ES-I3 (cell line): ENCODE measurements around the gene TMEM191B.
"Not testable (repeated sequence)": the region's sequence is repeated elsewhere in the genome, so short reads cannot be mapped to it uniquely, and the experiment has no call there.

Experiments
- H3K36me3 ChIP-seq: 2 replicates; pipeline ENCODE4 v1.6.1; 2013; ENCODE audit warnings: mild to moderate bottlenecking, low read length, control low read depth, moderate library complexity; ENCODE audit not compliant: insufficient read depth
- H3K4me1 ChIP-seq: 2 replicates; pipeline ENCODE4 v1.6.1; 2013; ENCODE audit warnings: mild to moderate bottlenecking, control low read depth, low read length; ENCODE audit not compliant: insufficient read depth
- H3K9ac ChIP-seq: 2 replicates; pipeline ENCODE4 v1.6.1; 2013; ENCODE audit warnings: low read depth, mild to moderate bottlenecking, low read length, moderate library complexity
- H3K9me3 ChIP-seq: 2 replicates; pipeline ENCODE4 v1.6.1; 2013; ENCODE audit warnings: mild to moderate bottlenecking, low read length, moderate library complexity; ENCODE audit not compliant: control insufficient read depth, insufficient read depth

TMEM191B gene

DNA sequence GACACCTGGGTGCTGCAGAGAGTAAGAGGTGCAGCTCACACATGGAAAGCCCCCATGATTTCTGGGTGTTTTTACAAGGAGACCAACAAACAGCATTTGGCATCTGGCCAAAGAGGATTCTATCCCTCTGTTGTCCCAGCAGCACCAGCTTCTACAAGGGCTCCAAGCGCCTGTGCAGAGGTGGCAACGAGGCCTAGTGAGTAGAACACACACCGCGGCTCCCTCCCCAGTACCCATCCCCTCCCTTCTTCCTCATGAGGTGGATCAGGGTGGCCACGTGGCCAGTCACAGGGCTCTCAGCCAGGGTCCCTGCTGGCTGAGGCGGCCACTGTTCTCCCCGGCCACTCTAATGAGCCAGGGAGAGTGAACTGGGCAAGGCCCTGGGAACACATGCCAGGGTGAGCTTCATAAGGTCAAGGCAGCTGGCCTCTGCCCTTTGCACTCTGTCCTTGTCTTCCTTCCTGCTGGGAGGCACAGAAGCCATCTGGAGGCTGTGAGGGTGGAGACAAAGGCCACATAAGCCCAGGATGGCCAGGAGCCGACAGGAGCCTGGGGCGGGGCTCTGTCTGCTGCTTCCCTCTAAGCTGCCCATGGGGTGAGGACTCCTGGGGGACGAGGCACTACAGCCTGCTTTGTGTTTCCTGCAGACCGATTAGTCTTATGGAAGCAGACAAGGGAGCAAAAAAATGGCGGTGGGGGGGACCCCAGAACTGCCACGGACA lies 22.0 kb downstream of the TMEM191B start:
- H3K4me1 ChIP-seq, H3K9ac ChIP-seq, H3K9me3 ChIP-seq, H3K36me3 ChIP-seq: not testable (repeated sequence)

DNA sequence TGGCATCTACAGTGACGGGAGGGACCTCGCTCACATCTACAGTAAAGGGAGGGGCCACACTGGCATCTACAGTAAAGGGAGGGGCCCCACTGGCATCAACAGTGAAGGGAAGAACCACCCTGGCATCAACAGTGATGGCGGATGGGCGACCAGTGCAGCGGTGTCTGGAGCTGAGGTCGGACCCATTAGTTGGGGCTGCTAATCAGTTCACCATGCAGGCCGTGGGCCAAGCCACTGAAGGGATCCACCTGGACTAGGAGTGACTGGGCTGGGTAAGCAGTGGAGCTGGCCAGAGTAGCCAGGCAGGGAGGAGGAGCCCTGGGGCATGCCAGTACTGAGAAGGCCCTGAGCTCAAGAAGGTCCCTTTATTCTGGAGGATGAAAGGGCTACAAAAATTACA lies 23.4 kb downstream of the TMEM191B start:
- not testable (repeated sequence) for H3K9ac ChIP-seq, H3K9me3 ChIP-seq, H3K36me3 ChIP-seq, H3K4me1 ChIP-seq

DNA sequence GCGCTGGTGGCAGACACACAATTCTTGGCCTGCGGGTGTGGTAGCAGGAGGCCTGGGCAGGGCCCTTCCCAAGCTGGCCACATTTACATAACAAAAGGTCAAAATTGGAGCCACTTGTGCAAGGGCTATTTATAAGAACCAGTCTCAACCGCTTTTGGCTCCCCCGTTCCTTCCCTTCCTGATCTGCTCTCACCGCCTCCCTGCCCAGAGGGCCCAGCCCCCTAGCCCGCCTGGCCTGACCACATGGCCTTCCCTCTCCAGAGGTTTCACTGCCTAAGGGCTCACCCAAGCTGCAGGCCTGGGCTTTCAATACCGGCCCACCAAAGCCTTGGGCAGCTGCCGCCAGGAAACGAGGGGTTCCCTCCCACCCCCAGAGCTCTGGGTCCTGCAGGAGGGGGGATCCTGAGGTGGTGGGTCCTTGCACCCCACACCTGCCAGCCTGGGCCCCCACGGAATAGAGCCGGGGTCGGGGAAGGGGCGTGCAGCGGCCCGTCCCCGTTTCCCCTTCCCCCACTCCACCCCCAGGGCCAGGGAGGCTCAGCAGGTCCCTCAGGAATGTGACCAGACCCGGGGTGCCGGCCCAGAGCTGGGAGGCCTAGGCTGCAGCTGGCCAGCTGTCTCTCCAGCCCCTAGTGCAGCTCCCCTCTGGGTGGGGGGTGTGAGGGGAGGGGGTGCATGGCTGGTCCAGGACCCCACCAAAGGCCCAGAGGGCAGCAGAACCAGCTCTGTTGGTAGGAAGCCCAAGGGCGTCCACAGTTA lies 25.4 kb downstream of the TMEM191B start:
- not testable (repeated sequence) for H3K9me3 ChIP-seq, H3K36me3 ChIP-seq, H3K9ac ChIP-seq, H3K4me1 ChIP-seq

DNA sequence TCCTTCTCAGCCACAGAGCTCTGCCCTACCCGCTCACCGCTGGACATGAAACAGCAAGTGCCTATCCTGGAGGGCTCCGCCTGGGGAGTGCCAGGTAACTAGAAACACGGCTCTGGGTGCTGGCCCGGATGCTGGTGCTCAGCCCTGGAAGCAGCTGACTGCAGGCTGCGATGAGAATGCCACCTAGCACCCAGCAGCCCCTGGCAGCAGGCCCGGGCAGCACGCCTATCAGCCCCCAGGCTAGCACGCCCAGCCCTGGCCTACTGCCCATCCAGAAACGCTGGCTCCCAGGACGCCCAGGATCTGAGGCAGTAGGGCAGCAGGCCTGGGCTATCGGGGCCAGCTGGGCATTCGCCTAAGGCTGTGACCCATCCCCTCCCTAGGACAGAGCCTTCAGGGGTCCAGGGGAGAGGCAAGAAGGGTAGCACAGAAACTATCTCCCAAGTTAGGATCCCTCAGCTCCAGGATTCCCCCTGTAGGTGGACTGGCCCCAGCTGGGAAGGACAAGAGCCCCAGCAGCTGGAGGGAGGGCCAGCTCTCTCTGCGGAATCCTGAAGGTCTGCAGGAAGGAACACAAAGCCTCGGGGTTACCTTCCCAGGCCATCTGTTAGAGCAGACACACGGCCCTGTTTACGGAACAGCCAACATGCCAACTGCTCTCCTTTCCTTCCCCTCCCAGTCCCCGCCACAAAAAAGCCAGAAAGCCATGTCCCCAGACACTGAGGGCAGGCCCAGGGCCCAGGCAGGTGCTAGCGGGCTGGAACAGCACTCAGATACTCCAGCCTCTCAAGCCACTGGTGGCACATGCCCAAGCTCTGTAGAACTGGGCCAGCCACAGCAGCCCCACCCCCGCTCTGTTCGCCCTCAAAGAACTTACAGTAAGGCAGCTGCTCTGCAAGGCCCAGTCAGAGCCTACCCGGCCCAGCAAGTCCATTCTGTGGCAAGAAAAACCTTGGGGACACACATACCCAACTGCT lies 27.0 kb downstream of the TMEM191B start:
- not testable (repeated sequence) for H3K9ac ChIP-seq, H3K4me1 ChIP-seq, H3K9me3 ChIP-seq, H3K36me3 ChIP-seq

DNA sequence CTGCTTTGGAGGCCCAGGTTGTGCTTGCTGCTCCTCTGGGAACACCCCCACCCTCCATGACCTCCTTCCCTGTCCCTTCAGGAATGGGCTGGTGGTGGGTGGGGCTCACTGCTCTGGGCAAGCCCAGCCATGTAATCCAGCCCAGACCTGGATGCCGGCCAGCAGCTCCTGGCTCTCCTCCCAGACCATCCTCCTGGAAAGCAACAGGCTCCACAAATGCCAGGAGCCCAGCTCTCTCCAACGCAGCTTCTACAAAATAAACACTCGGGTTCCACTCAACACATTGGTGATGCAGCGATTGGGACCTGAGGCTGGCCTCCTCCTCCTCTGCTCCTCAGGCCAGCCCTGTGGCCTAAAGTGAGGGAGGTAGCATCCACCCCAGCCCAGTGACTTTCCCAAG lies 30.9 kb downstream of the TMEM191B start:
- not testable (repeated sequence) for H3K9ac ChIP-seq, H3K4me1 ChIP-seq, H3K36me3 ChIP-seq, H3K9me3 ChIP-seq

DNA sequence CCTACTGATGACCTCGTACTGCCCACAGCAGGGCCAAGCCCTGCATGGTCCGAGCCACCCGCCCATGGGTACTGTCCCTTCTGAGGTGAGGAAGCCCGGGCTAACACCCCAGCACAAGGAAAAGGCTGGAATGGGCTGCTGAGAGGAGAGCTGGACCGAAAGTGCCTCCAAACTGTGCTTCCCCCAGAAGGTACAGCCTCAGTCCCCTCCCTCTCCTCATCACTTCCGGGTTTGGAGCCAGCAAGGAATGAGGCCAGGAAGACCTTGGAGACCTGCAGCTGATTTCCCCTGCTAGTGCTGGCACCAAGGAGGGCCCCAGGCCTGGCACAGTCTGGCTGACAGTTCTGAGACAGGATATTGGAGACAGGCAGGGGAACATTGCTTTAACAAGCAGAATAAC lies 31.3 kb downstream of the TMEM191B start:
- H3K9me3 ChIP-seq, H3K4me1 ChIP-seq, H3K36me3 ChIP-seq, H3K9ac ChIP-seq: not testable (repeated sequence)

DNA sequence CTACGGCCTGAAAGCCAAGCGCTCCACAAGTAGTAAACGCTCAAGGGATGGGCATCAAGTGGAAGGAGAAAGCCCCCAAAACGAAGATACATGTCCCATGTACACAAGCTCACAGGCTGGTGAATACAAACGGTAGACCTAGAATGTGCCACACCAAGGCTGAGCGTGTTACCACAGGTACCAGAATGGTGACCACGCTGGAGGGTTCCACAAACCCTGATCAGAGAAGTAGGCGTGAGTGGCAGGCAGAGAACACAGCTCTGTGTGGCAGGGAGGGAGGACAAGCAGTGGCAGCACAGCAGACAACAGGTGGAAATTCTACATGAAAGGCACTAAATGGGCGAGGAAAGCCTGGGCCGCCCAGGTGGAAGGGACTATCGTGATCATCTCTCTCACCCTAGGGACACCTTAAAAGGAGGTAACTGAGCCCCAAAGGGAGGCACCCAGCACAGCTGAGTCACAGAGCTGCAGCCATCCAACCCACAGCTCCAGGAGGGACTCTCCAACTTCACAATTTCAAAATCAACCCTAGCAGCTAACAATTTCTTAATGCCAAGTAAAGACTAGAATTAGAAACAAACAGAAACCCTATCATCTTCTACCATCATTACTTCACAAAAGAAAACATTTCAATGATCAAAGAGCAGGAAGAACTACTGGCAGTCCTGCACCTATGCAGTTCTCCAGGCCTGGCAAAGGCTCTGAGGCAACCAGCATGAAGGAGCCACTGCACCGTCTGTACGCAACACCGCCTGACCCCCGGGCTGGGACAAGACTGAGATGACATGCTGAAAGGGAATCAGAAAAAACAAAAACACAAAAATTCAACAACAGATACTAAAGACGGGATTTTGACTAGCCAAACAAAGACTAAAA lies 32.7 kb downstream of the TMEM191B start:
- H3K4me1 ChIP-seq, H3K9ac ChIP-seq, H3K36me3 ChIP-seq, H3K9me3 ChIP-seq: not testable (repeated sequence)

DNA sequence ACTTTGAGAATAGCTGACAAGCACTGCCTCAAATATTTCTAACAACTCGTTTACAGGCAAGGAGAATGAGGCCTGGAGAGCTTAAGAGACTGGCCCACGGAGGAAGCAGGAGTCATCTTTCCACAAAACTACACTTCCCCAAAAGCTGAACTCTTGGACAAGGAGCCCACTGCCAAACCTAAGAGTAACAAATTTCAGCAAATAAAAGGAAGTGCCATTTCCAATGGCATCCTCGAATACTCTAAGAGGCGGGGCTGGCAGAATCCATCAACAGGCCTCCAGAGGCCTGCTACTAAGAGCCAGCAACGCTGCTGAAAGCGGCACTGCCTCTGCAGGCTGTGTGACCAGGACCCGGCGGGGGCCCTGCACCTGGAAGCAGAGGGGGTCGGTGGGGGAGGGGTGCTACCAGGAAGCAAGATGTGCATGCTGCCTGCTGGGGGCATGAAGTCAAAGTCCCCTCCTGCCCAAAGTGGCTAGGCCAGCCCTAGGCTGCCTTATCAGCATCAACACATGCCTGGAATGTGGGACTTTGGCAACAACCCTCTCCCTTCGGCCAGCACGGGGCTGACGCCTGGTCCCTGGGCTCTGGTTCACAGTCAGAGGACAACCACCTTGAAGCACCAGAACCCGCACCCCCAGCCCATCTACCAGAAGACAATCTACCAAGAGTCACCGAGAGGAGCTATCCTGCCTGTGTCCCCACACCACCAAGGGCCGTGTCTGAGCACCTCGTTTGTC lies 43.1 kb downstream of the TMEM191B start:
- not testable (repeated sequence) for H3K9me3 ChIP-seq, H3K36me3 ChIP-seq, H3K9ac ChIP-seq, H3K4me1 ChIP-seq

DNA sequence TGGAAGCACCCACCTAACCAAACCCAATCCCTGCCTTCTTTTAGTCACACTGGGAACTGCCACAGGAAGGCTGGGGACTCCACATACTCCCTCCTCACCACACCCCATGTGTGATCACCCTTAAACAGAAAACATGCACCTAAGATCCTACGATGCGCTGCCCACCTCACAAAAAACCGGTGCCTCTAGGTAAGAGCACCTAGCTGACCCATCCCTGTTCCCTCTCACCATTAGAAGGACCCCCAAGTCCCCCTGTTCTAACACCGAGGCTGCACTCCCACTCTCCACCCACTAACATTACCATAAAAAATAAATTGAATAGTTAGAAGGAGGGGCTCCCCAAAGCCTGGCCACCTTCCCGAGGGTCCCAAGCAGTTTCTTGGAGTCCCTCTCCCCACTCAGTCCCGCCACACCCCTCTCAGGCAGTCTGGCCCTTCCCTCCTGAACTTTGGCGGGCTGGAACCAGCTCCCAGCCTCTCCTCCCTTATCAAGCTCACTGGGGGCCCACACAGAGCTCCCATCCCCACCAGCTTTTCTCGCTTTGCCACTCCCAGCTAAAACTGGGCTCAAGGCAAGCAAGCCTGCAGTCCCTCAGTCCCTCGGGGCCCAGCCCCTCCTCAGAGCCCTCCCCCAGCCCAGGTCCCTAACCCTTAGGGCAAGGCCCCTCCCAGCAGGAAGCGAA lies 46.0 kb downstream of the TMEM191B start:
- not testable (repeated sequence) for H3K9ac ChIP-seq, H3K4me1 ChIP-seq, H3K36me3 ChIP-seq, H3K9me3 ChIP-seq

DNA sequence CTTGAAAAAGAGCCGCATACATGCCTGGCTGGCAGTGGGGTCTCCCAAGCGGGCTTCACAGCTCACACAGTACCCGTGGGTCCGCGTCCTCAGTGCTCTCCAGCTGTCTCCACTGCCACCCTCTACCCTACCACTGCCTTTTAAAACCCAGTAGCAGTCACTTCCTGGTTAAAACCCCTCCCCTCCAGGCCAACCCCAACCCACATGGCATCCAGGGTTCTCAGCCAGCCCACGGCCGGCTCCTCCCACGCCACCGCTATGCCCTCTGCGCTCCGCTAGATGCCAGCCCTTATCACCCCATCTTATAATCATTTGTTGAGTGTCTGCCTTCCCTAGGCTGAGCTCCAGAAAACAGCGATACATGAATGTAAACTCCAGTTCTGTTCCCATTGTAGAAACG lies 47.0 kb downstream of the TMEM191B start:
- H3K36me3 ChIP-seq, H3K9ac ChIP-seq, H3K4me1 ChIP-seq, H3K9me3 ChIP-seq: not testable (repeated sequence)

DNA sequence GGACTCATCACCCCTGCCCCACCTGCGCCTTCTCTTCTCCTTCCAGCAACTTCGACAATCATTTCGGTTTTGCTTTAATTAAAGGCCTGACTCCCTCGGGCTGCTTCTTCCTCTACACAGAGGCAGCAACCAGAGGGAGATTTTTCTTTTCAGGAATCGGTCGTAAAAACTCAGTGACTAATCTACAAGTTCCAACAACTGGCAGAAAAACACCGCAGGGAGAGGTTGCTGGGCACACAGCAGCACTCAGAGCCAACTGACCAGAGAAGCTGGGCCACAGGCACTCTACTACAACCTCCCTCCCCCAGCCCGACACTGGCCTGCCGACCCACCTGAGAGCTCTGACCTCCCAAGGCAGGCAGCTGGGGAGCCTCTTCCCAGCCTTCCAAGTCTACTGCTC lies 48.1 kb downstream of the TMEM191B start:
- not testable (repeated sequence) for H3K9ac ChIP-seq, H3K36me3 ChIP-seq, H3K9me3 ChIP-seq, H3K4me1 ChIP-seq

DNA sequence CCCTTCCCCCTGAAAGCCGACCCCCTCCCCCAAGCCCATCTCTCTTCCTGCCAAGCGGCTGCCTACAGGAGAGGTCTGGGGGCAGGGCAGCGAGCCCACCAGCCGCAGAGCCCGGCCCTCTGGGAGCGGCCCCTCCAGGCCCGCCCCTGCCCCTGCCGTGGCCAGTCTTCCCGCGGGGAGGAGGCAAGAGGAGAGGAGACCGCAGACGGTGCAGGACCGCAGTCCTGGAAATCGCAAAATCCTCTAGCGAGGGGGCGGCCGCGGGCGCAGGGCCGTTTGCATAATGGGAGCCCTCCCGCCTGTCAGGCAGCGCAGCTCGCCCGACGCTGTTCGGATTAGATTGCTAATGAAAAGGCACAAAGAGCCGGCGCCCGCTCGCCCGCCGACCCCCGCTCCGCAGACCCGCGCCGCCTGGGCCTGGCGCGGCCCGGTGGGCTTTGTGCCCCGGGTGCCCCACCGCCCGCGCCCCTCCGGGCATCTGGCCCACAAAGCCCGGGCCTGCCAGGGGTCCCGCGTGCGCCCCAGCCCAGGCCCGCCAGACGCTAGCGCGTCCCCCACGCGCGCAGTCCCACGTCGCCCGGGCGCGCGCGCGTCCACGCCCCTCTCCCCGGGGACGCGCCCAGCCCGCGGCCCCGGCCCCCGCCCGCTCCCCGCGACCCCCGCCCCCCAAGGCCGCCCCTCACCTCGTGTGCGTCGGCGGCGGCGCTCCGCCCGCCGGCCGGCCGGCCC lies 49.7 kb downstream of the TMEM191B start:
- H3K9ac ChIP-seq, H3K9me3 ChIP-seq, H3K4me1 ChIP-seq, H3K36me3 ChIP-seq: not testable (repeated sequence)

DNA sequence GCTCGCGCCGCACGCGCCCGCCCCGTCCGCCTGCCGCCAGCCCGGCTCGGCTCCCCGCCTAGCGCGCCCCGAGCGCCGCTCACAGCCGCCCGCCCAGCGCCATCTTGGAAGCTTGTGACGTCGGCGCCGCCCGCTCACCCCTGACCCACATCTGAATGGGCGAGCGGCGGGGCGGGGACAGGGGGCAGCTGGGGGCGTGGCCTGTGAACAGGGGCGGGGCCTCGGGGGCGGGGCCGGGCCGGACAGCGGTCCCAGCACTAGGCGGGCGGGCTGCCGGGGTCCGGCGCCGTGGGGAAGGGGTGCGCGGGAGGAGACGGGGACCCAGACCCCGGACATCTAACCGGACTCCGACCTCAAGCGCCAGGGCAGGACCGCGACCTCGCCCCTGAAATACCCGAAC lies 50.2 kb downstream of the TMEM191B start:
- not testable (repeated sequence) for H3K9ac ChIP-seq, H3K4me1 ChIP-seq, H3K36me3 ChIP-seq, H3K9me3 ChIP-seq
